NCI-H187 (cell line): ENCODE results near the gene TEX44.
"Not testable (repeated sequence)": the region's sequence is repeated elsewhere in the genome, so short reads cannot be mapped to it uniquely, and the experiment has no call there.

Experiments used
- DNase-seq, 2 experiments: peaks; one replicate each; lab custom pipeline; 2025; lab: John Stamatoyannopoulos, UW

The TEX44 gene

DNA sequence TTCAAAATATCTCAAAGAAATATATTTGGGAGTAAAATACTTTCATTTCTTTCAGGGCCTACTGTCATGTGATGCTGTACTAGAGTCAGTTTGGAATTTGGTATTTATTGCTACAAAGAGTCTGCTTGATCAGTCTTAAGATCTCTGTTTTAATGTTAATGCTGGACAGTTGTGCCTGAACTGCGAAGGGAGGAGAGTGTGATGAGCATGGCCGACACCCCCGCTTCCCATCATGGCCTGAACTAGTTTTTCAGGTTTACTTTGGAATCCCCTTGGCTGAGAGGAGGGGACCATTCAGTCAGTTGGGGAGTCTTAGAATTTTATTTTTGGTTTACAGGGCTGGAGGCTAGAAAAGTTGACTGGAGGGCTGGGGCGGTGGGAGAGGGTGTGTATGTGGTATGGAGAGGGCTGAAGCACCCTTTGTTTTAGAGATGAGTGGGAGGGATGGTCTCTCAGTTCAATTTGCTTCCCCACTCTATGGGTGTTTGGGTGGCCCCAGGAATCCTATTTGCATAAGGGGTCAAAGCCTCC lies 20.9 kb upstream of the TEX44 start:
- no peak for DNase-seq

DNA sequence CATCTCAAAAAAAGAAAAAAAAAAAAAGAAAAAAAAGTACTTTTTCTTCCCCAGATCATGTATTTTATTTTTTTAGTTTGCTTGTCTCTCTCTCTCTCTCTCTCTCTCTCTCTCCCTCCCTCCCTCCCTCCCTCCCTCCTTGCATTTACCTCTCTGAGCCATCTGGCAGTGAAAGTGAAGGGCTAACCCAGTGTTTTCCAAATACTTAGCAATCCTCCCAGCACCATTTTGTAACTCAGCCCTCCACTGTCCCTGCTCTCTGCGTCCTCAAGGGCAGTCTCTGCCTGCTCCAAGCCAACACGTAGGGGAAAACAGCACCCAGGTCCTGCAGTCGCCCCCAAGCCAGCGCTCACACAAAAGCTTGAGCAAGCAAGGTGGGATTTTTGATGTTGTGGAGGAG lies 19.6 kb upstream of the TEX44 start:
- no peak for DNase-seq

DNA sequence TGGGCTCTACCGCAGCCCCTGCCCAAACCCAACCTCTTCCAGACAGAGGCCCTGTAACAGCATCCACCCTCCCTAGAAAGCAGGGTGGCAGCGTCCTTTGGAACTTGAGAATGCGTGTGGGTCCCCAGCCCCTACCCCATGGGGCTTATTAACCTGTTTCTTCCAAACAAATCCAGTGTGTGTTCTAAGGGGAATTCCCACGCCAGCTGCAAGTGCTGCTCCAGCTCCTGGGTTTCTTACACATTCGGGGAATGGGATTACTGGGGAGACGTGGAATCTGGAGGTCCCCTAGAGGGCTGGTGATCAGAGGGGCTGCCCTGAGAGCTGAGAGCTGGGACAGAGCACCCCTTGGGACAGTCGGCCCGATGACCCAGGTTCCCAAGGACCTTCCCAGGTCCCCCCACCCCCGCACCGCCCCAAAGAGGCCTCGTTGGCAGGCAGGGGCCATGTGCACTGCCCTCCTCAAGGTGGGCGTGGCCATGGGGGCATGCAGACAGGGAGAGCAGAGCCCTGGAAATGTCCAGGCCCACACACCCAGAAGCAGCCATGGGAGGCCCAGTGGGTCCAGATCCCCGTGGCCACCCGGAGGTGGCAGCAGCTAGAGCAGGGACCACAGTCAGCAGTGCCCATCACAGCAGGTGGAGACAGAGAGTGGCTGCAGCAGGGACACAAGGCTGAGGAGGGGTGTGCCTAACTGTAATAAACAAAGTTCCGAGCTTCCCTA lies 18.8 kb upstream of the TEX44 start:
- no peak for DNase-seq

GRCh38 chr2:231575612-231576256 lies 16.9 kb upstream of the TEX44 start:
- DNase-seq = no peak

- no peak for DNase-seq
Observed at GRCh38 chr2:231576465-231576864, 16.2 kb upstream of the TEX44 start.

DNA sequence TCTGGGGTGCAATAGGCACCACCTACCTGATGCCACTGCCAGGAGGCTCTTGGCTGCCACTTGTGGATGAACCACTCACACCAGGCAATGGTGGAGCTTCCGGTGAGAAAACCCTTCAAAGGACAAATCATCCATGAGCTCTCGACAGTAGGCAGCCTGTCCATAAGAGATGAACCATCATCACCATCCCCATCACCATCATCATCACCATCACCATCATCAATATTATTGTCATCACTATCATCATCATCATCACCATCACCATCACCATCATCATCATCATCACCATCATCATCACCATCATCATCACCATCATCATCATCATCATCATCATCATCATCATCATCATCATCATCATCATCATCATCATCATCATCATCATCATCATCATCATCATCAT lies 14.0 kb upstream of the TEX44 start:
- DNase-seq = not testable (repeated sequence)

DNA sequence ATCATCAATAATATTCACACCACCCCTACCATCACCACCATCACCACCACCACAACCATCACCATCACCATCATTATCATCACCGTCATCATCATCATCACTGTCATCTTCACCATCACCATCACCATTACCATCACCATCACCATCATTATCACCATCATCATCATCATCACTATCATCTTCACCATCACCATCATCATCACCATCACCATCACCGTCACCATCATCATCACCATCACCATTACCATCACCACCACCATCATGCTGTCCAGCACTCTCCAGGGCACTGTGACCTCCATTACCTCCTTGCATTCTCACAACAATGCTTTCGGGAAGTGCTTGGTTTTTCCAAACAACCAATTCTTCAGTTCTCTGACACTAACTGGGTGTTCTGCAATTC lies 13.1 kb upstream of the TEX44 start:
- DNase-seq = no peak

DNA sequence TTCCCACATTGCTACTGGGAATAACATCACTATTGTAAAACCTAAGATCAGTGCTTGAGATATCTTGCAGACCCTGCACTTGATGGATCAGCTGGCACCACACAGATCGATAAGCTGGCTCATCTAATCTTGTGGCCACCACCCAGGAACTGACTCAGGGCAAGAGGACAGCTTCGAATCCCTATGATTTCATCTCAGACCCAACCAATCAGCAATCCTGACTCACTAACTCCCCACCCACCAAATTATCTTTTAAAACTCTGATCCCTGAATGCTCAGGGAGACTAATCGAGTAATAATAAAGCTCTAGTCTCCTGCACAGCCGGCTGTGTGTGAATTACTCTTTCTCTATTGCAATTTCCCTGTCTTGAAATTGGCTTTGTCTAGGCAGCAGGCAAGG lies 11.3 kb upstream of the TEX44 start:
- no peak for DNase-seq

DNA sequence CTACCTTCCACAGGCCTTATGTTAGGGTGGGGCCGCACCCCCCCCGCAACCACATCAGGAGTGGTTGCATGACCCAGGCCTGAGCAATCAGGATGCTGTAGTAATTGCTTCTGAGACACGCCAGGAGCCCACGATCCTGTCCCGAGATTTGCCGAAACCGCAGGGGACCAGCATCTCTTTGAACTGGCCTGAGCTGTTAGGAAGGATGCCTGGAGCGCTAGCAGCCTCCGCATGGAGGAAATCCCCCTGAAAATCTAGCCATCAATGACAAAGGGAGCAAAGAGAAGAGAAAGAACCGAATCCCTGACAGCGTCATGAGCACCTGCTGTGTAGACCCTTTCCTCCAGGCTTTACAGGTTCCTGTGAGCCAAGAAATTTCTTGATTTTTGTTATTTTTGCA lies 8.7 kb upstream of the TEX44 start:
- no peak for DNase-seq

GRCh38 chr2:231587744-231588143 lies 4.9 kb upstream of the TEX44 start:
- DNase-seq = not testable (repeated sequence)

- DNase-seq = no peak
Observed at GRCh38 chr2:231589656-231590055, 3.0 kb upstream of the TEX44 start.

DNA sequence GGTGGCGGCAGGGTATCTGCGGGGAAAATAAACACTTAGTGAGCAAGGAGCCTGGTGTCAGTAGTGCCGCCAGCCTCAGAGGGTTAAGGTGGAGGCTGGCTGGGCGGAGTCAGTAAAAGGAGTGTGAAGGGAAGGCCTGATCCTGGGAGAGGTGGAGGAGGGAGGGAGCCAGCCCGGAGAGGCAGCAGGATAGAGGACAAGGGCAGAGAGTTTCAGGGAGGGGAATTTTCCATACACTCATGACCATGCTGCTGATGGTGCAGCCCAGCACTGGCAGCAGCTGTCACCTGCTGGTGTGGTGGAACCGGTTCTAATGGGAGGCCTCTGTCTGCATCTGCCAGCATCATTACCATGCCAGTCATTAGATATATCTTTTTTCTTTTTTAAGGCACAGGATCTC lies 2.0 kb upstream of the TEX44 start:
- DNase-seq = no peak

- no peak for DNase-seq
Observed at GRCh38 chr2:231593666-231594065, 1.0 kb downstream of the TEX44 start.

GRCh38 chr2:231597014-231597611 lies 4.4 kb downstream of the TEX44 start:
- no peak for DNase-seq

DNA sequence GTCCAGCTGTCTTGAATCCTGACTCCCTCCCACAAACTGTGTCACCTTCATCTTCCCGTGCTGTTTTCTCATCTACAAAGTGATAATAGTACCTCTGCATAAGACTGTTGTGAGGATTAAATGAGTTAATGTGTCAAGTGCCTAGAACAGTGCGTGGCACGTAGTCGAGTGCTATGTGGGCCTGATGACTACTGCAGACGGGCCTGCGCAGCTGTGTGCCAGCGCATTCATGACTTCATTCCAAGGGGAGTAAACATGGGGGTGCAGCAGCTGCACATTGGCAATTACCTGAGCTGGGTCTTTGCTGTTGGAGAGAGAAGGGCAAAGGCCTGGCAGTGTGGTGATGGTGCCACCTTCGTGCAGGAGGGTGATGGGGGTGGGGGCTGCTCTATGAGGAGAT lies 5.0 kb downstream of the TEX44 start:
- DNase-seq = no peak

- no peak for DNase-seq
Observed at GRCh38 chr2:231600619-231601355, 8.1 kb downstream of the TEX44 start.

DNA sequence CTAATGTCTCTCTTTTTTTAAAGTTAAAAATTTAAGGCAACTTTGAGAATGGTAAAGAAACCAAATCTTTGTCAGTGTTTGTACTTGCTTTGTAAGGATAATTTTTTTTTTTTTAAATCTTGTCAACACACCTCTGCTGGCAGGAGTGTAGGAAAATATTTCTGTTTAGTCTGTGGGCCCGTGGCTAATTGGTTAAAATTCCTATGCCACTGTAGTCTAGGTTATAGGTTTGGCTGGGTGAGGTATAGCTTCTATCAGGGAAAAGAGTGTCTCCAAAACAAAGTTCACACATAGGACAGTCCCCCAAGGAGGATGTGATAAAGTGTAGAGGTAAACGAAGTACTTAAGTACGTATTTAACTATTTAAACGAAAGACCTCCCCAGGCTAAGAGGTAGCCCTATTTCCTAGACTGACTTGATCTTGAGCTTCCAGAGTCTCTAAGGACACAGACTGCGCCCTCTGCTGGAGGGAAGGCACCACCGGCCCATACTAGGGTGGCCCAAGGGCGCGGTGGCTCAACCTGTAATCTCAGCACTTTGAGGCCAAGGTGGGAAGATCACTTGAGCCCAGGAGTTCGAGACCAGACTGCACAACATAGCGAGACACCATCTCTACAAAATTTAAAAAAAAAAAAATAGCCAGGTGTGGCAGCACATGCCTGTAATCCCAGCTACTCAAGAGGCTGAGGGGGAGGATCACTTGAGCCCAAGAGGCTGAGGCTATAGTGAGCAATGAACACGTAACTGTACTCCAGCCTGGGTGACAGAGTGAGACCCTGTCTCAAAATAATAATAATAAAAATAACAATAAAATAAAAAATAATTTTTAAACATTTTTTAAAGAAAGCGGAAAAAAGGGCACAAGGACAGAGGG lies 8.9 kb downstream of the TEX44 start:
- peak; percentile 10 to 60 for DNase-seq

DNA sequence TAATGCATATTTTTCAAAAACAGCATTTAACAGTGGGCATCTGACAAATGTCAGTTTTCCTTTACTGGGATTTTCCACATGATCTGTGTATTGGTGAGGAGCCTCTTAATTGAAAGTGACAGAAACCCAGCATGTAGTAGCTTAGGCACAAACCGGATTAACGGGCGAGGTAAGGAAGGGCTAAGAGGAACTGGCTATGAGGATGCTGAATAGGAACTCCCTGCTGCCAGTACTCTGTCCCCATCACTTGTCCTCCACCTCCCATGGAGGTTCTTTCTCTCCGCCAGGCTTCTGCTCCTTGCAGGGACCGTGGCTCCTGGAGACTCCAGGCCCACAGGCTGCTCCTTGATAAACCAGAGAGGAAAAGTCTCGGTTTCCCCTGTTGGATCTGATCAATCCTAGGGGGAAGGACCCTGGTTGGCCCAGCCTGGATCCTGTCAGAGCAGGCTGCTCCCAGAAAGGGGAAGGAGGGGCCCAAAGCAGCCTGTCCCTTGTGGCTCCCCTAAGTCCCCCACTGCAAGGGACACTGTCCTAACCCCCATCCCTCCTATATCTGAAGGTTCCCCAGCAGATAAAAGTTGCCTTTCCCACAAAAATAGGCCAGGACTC lies 10.3 kb downstream of the TEX44 start:
- no peak for DNase-seq

- no peak for DNase-seq
Observed at GRCh38 chr2:231604101-231604684, 11.5 kb downstream of the TEX44 start.

DNA sequence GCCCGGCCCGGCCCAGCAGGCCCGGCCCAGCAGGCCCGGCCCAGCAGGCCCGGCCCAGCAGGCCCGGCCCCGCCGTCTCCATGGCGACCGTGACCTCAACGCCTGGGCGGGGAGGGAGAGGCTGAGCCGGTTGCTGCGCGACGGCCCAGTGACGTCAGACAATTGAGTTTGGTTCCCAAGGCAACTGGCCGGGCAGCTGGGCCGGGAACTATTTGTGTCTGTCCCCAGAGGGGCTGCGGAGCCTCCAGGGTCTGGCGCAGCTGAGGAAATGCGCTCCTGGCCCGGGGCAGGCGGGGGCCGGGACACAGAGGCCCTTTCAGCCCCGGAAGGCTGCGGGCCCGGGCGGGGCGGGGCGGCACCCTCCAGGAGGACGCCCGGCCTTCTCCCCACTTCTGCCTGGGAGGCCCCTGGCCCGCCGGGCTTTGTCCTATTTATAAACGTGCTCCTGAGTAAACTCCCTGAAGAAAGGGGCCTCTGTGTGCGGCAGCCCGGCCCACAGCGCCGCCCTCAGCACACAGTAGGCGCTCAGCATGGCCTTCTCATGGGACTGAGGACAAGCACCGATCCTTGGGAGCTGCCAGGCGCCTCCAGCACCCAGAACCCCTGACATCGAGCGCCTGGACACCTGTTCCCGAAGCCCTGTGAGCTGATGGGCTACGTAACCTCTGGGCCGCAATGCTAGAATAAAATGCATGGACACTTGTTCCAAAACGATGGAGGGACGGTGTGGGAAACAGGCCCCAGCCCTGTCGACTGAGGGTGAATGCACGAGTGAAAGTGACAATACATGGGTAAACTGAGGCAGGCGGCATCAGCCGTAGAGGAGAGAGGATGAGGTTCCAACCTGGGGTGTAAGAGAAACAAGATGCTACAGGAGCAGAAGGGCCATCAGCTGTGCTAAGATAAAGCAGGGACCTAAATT lies 12.3 kb downstream of the TEX44 start:
- DNase-seq = peak; percentile 85 to 89
